HepG2 (cell line): ENCODE results near the gene LAMC3. TPM values are rescaled to one million over a fixed set of nuclear protein-coding genes. Genes with fewer than 3 reads are reported as not detected.

Experiments
- AGO1 ChIP-seq: fragments of 200-400 bp; formaldehyde crosslinking; IDR thresholded peaks from 2 replicates; pipeline ENCODE4 v1.6.1; 2017; ENCODE audit warnings: mild to moderate bottlenecking, low read depth, low read length, moderate library complexity; ENCODE audit not compliant: poor library complexity, severe bottlenecking
- BORCS8-MEF2B ChIP-seq: sonication (generic); formaldehyde crosslinking; IDR thresholded peaks from 2 replicates; pipeline ENCODE4 v1.8.0; 2022; ENCODE audit warnings: mild to moderate bottlenecking, missing genetic modification reagents
- CREB1 ChIP-seq, 2 experiments: fragments of 450-650 bp in 1 of 2; IDR thresholded peaks; 2 replicates each; pipeline ENCODE4 v1.6.1; 2016 to 2017; ENCODE audit warnings: control low read depth in 1 of 2, mild to moderate bottlenecking in 1 of 2, missing compliant biosample characterization in 1 of 2, missing genetic modification characterization in 1 of 2
- DPF2 ChIP-seq: sonication (generic); formaldehyde crosslinking; IDR thresholded peaks from 2 replicates; pipeline ENCODE4 v1.4.0; 2020; ENCODE audit warnings: mild to moderate bottlenecking, low read depth, missing genetic modification reagents, borderline replicate concordance
- HMG20B ChIP-seq: conservative IDR thresholded peaks from 2 replicates; pipeline ENCODE4 v1.6.1; 2016; ENCODE audit warnings: missing genetic modification reagents, missing compliant biosample characterization
- IRX3 ChIP-seq: sonication (generic); formaldehyde crosslinking; IDR thresholded peaks from 2 replicates; pipeline ENCODE4 v1.8.1; 2023; ENCODE audit warnings: mild to moderate bottlenecking, low read depth, missing genetic modification reagents, borderline replicate concordance
- NPAS2 ChIP-seq: sonication (generic); formaldehyde crosslinking; IDR thresholded peaks from 2 replicates; pipeline ENCODE4 v1.8.0; 2022; ENCODE audit warnings: mild to moderate bottlenecking, missing genetic modification reagents, borderline replicate concordance
- NR2C2 ChIP-seq: sonication (generic); formaldehyde crosslinking; IDR thresholded peaks from 2 replicates; pipeline ENCODE4 v1.4.0; 2020; ENCODE audit warnings: missing genetic modification reagents, mild to moderate bottlenecking, moderate library complexity, borderline replicate concordance
- RBFOX2 ChIP-seq: fragments of 200-400 bp; formaldehyde crosslinking; IDR thresholded peaks from 2 replicates; pipeline ENCODE4 v1.6.1; 2017; ENCODE audit warnings: low read depth, mild to moderate bottlenecking, low read length
- RFX5 ChIP-seq: IDR thresholded peaks from 2 replicates; pipeline ENCODE4 v1.6.1; 2011; ENCODE audit warnings: low read depth, low read length, improper control_type of control experiment
- SALL1 ChIP-seq: sonication (generic); formaldehyde crosslinking; IDR thresholded peaks from 2 replicates; pipeline ENCODE4 v1.8.0; 2022; ENCODE audit warnings: mild to moderate bottlenecking, missing genetic modification reagents
- SMAD3 ChIP-seq: sonication (generic); formaldehyde crosslinking; IDR thresholded peaks from 2 replicates; pipeline ENCODE4 v1.4.0; 2020; ENCODE audit warnings: missing genetic modification reagents
- SMC3 ChIP-seq: IDR thresholded peaks from 2 replicates; pipeline ENCODE4 v1.6.1; 2011; ENCODE audit warnings: low read length, improper control_type of control experiment
- SMYD3 ChIP-seq: sonication (generic); formaldehyde crosslinking; IDR thresholded peaks from 2 replicates; pipeline ENCODE4 v1.8.1; 2023; ENCODE audit warnings: mild to moderate bottlenecking, missing genetic modification reagents
- TAF1 ChIP-seq: sonication (generic); formaldehyde crosslinking; IDR thresholded peaks from 2 replicates; pipeline ENCODE4 v1.4.0; 2020; ENCODE audit warnings: missing genetic modification reagents
- THAP11 ChIP-seq: IDR thresholded peaks from 2 replicates; pipeline ENCODE4 v1.6.1; 2016; ENCODE audit warnings: missing biosample characterization, missing genetic modification reagents
- ZFP62 ChIP-seq: sonication (generic); formaldehyde crosslinking; IDR thresholded peaks from 2 replicates; pipeline ENCODE4 v1.4.0; 2020; ENCODE audit warnings: missing genetic modification reagents
- ZNF20 ChIP-seq: sonication (generic); formaldehyde crosslinking; IDR thresholded peaks from 2 replicates; pipeline ENCODE4 v1.4.0; 2020; ENCODE audit warnings: mild to moderate bottlenecking, moderate library complexity, missing genetic modification reagents
- ZNF335 ChIP-seq: sonication (generic); formaldehyde crosslinking; IDR thresholded peaks from 2 replicates; pipeline ENCODE4 v1.4.0; 2020; ENCODE audit warnings: missing genetic modification reagents
- ZNF460 ChIP-seq: sonication (generic); formaldehyde crosslinking; IDR thresholded peaks from 2 replicates; pipeline ENCODE4 v1.5.1; 2020; ENCODE audit warnings: missing genetic modification reagents, mild to moderate bottlenecking, borderline replicate concordance
- ZNF740 ChIP-seq: sonication (generic); formaldehyde crosslinking; IDR thresholded peaks from 2 replicates; pipeline ENCODE4 v1.4.0; 2020; ENCODE audit warnings: missing genetic modification reagents
- ZNF782 ChIP-seq: sonication (generic); formaldehyde crosslinking; IDR thresholded peaks from 2 replicates; pipeline ENCODE4 v1.4.0; 2020; ENCODE audit warnings: missing genetic modification reagents, mild to moderate bottlenecking, borderline replicate concordance
- polyA plus RNA-seq, 8 experiments: library from polyadenylated mRNA; depleted of rRNA in 3 of 8; stranded (reverse) in 7 of 8; unstranded in 1 of 8; fragments of >200 nt; fragmentation: Illumina TruSeq in 4 of 8; extraction: Trizol in 4 of 8; gene quantifications; 2 replicates each; pipeline versions ENCODE4 v1.2.1 to v1.2.3, GENCODE V29; 2011 to 2016; ENCODE audit warnings: low read depth in 4 of 8, missing spikeins in 1 of 8, mixed read lengths in 1 of 8; ENCODE audit not compliant: insufficient read depth in 1 of 8
- total RNA-seq, 5 experiments: library from RNA; depleted of rRNA; stranded (reverse); fragments of >200 nt; fragmentation: Illumina TruSeq; extraction: Trizol; gene quantifications; 2 replicates each; pipeline ENCODE4 v1.2.3, GENCODE V29; 2016; ENCODE audit warnings: low read depth in 1 of 5
- TF ChIP-seq, protein P1 (sequence below), 2 experiments: sonication (generic) in 1 of 2; formaldehyde crosslinking in 1 of 2; IDR thresholded peaks; 2 replicates each; pipeline versions ENCODE4 v1.5.1 to v1.6.1; 2011 to 2020; ENCODE audit warnings: borderline replicate concordance in 1 of 2, low read depth in 1 of 2, low read length in 1 of 2, mild to moderate bottlenecking in 1 of 2, missing genetic modification reagents in 1 of 2, moderate library complexity in 1 of 2
- TF ChIP-seq, protein P2 (sequence below): fragments of 450-650 bp; IDR thresholded peaks from 2 replicates; pipeline ENCODE4 v1.6.1; 2017
- TF ChIP-seq, protein P3 (sequence below): sonication (generic); formaldehyde crosslinking; IDR thresholded peaks from 2 replicates; pipeline ENCODE4 v1.8.0; 2022; ENCODE audit warnings: missing genetic modification reagents, mild to moderate bottlenecking, moderate library complexity, borderline replicate concordance

The LAMC3 gene
- total and polyA plus RNA-seq, 2 of the 13 experiments (the other 11 are each of a cell fraction or from before 2014, with no cell fraction given): 0.07 to 0.57 TPM

DNA sequence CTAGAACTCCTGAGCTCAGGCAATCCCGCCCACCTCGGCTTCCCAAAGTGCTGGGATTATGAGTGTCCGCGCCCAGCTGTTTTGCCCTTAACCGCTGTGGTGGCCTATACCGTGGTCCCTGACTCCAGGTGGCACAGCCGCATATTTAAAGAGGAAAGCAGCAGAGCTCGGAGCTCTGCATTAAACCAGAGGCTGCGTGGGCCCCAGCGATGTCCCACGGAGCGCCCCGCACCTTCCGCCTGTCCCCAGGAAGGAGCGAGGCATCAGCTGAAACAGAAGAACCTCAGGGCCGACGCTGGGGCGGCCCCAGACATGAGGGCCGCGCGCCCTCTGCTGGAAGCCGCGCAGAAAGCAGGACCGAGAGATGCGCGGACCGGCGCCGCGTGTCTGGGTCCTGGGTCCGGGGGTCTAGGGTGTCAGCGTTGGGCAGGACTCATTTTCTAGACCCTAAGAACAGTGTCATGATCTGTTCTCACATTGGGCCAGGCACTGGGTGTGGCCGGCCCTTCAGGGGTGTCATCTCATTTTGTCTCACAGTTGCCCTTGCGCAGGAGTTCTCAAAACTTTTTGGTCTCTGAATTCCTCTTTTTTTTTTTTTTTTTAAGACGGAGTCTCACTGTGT lies 37.7 kb downstream of the LAMC3 start (continued):
- TF ChIP-seq IRX3 (no peak), SMAD3 (CRISPR knock-in tag) (no peak), ZNF460 (CRISPR knock-in tag) (no peak), NR2C2 (CRISPR knock-in tag) (no peak), ZNF335 (CRISPR knock-in tag) (no peak), DPF2 (CRISPR knock-in tag) (no peak), NPAS2 (CRISPR knock-in tag) (no peak), ZNF740 (no peak), CREB1 (IDR thresholded peaks at IDR 0.05) (no peak), CREB1 (CRISPR knock-in tag; IDR thresholded peaks at IDR 0.05) (no peak), ZFP62 (CRISPR knock-in tag) (no peak), RFX5 (no peak), RBFOX2 (no peak), SMC3 (peak; percentile 6; the same call in 1 of the 2 replicates), ZNF782 (CRISPR knock-in tag) (no peak), ZNF20 (CRISPR knock-in tag) (no peak), HMG20B (CRISPR knock-in tag) (no peak), BORCS8-MEF2B (no peak), SALL1 (CRISPR knock-in tag) (peak; percentile 25; the same call in 1 of the 2 replicates), THAP11 (CRISPR knock-in tag) (0 out of 2 replicates have a peak, but pooled peaks have one; percentile 41), SMYD3 (CRISPR knock-in tag) (no peak), AGO1 (no peak), TAF1 (no peak)
- TF ChIP-seq, protein P1, sequence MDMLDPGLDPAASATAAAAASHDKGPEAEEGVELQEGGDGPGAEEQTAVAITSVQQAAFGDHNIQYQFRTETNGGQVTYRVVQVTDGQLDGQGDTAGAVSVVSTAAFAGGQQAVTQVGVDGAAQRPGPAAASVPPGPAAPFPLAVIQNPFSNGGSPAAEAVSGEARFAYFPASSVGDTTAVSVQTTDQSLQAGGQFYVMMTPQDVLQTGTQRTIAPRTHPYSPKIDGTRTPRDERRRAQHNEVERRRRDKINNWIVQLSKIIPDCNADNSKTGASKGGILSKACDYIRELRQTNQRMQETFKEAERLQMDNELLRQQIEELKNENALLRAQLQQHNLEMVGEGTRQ (IDR thresholded peaks at IDR 0.05; ENCODE audit: low read depth, low read length): no peak
- TF ChIP-seq, protein P1 (CRISPR knock-in tag; IDR thresholded peaks at IDR 0.05; ENCODE audit: borderline replicate concordance): no peak
- TF ChIP-seq, protein P2, sequence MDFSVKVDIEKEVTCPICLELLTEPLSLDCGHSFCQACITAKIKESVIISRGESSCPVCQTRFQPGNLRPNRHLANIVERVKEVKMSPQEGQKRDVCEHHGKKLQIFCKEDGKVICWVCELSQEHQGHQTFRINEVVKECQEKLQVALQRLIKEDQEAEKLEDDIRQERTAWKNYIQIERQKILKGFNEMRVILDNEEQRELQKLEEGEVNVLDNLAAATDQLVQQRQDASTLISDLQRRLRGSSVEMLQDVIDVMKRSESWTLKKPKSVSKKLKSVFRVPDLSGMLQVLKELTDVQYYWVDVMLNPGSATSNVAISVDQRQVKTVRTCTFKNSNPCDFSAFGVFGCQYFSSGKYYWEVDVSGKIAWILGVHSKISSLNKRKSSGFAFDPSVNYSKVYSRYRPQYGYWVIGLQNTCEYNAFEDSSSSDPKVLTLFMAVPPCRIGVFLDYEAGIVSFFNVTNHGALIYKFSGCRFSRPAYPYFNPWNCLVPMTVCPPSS: no peak
- TF ChIP-seq, protein P3, sequence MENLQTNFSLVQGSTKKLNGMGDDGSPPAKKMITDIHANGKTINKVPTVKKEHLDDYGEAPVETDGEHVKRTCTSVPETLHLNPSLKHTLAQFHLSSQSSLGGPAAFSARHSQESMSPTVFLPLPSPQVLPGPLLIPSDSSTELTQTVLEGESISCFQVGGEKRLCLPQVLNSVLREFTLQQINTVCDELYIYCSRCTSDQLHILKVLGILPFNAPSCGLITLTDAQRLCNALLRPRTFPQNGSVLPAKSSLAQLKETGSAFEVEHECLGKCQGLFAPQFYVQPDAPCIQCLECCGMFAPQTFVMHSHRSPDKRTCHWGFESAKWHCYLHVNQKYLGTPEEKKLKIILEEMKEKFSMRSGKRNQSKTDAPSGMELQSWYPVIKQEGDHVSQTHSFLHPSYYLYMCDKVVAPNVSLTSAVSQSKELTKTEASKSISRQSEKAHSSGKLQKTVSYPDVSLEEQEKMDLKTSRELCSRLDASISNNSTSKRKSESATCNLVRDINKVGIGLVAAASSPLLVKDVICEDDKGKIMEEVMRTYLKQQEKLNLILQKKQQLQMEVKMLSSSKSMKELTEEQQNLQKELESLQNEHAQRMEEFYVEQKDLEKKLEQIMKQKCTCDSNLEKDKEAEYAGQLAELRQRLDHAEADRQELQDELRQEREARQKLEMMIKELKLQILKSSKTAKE (CRISPR knock-in tag): no peak
